Body of pancreas (tissue), 4 donors: ENCODE data around the gene SLC26A6.

Source experiments
- POLR2A ChIP-seq, 3 donors: fragments of 450-650 bp; IDR thresholded peaks; one replicate each; pipeline ENCODE4 v1.6.1; 2016; ENCODE audit warnings: antibody characterized with exemption in 3 of 3, mild to moderate bottlenecking in 2 of 3
- TF ChIP-seq, protein P1 (sequence below), 7 experiments: fragments of 450-650 bp in 4 of 7; fragments of 200-600 bp in 3 of 7; sonication (generic) in 3 of 7; IDR thresholded peaks; one replicate each; pipeline ENCODE4 v1.5.1; 2016 to 2019; ENCODE audit warnings: antibody characterized with exemption in 7 of 7

DNA sequence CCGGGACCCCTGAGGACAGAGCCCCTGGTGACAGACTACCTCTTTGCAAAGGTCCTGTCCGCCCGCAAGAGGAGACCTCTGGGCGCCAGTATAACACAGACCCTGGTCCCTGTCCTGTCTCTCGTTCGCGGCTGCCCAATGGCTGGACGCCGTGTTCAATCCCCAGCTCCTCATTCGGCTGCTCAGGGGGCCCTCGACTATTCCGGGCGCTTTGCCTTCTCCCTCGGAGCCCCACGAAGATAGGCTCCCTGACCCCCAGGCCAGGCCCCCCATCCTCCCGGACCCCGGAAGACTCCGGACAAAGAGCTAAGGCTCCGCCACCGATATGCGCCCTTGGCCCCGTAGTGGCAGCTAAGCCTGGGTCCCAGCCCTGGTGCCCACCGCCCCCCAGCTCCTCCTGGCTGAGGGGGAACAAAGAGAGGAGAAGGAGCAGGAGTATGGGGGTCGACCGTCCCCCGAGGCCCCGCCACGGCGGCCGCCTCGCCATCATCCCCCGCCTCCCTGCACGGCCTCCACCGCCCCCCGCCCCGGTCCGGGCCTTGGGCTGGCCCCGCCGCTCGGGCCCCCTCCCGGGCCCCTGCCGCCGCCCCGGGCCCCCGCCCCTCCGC lies 27.0 kb upstream of the SLC26A6 start:
- TF ChIP-seq, protein P1, sequence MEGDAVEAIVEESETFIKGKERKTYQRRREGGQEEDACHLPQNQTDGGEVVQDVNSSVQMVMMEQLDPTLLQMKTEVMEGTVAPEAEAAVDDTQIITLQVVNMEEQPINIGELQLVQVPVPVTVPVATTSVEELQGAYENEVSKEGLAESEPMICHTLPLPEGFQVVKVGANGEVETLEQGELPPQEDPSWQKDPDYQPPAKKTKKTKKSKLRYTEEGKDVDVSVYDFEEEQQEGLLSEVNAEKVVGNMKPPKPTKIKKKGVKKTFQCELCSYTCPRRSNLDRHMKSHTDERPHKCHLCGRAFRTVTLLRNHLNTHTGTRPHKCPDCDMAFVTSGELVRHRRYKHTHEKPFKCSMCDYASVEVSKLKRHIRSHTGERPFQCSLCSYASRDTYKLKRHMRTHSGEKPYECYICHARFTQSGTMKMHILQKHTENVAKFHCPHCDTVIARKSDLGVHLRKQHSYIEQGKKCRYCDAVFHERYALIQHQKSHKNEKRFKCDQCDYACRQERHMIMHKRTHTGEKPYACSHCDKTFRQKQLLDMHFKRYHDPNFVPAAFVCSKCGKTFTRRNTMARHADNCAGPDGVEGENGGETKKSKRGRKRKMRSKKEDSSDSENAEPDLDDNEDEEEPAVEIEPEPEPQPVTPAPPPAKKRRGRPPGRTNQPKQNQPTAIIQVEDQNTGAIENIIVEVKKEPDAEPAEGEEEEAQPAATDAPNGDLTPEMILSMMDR (IDR thresholded peaks at IDR 0.05) = no peak
- no peak for TF ChIP-seq POLR2A (IDR thresholded peaks at IDR 0.05)
